HepG2 (cell line): ENCODE measurements around the gene NFKB2. TPM values are rescaled to one million over a fixed set of nuclear protein-coding genes. Genes with fewer than 3 reads are reported as not detected.
A peak's percentile ranks its signal among the peaks of the same experiment; 100 is the strongest.

ENCODE experiments used
- ELF1 ChIP-seq: sonication (generic); formaldehyde crosslinking; IDR thresholded peaks from 2 replicates; pipeline ENCODE4 v1.4.0; 2020; ENCODE audit warnings: missing genetic modification reagents
- FOSL2 ChIP-seq: sonication (generic); formaldehyde crosslinking; IDR thresholded peaks from 2 replicates; pipeline ENCODE4 v1.4.0; 2020; ENCODE audit warnings: missing genetic modification reagents
- FOXK1 ChIP-seq: sonication (generic); formaldehyde crosslinking; IDR thresholded peaks from 2 replicates; pipeline ENCODE4 v1.4.0; 2020; ENCODE audit warnings: low read depth, missing genetic modification reagents, borderline replicate concordance
- GZF1 ChIP-seq: sonication (generic); formaldehyde crosslinking; IDR thresholded peaks from 2 replicates; pipeline ENCODE4 v1.5.1; 2020; ENCODE audit warnings: mild to moderate bottlenecking, missing genetic modification reagents
- KDM5B ChIP-seq: sonication (generic); formaldehyde crosslinking; IDR thresholded peaks from 2 replicates; pipeline ENCODE4 v1.4.0; 2020; ENCODE audit warnings: missing genetic modification reagents, mild to moderate bottlenecking, borderline replicate concordance
- KLF15 ChIP-seq: sonication (generic); formaldehyde crosslinking; IDR thresholded peaks from 2 replicates; pipeline ENCODE4 v1.8.1; 2023; ENCODE audit warnings: borderline replicate concordance, mild to moderate bottlenecking, inconsistent platforms, missing genetic modification reagents, mixed read lengths
- KLF6 ChIP-seq: IDR thresholded peaks from 2 replicates; pipeline ENCODE4 v1.8.0; 2016; ENCODE audit warnings: missing biosample characterization, missing genetic modification reagents
- MED1 ChIP-seq: sonication (generic); formaldehyde crosslinking; IDR thresholded peaks from 2 replicates; pipeline ENCODE4 v1.4.0; 2020; ENCODE audit warnings: missing genetic modification reagents
- THYN1 ChIP-seq: sonication (generic); formaldehyde crosslinking; IDR thresholded peaks from 2 replicates; pipeline ENCODE4 v1.8.1; 2023; ENCODE audit warnings: low read depth, mild to moderate bottlenecking, moderate library complexity, missing genetic modification reagents, borderline replicate concordance
- ZFP36L2 ChIP-seq: sonication (generic); formaldehyde crosslinking; IDR thresholded peaks from 2 replicates; pipeline ENCODE4 v1.4.0; 2020; ENCODE audit warnings: missing genetic modification reagents
- ZFP37 ChIP-seq: sonication (generic); formaldehyde crosslinking; IDR thresholded peaks from 2 replicates; pipeline ENCODE4 v1.4.0; 2020; ENCODE audit warnings: missing genetic modification reagents, borderline replicate concordance
- ZNF350 ChIP-seq: sonication (generic); formaldehyde crosslinking; IDR thresholded peaks from 2 replicates; pipeline ENCODE4 v1.4.0; 2020; ENCODE audit warnings: mild to moderate bottlenecking, low read depth, missing genetic modification reagents, borderline replicate concordance
- ZNF550 ChIP-seq: sonication (generic); formaldehyde crosslinking; IDR thresholded peaks from 2 replicates; pipeline ENCODE4 v1.4.0; 2020; ENCODE audit warnings: mild to moderate bottlenecking, missing genetic modification reagents, borderline replicate concordance
- ZNF703 ChIP-seq: sonication (generic); formaldehyde crosslinking; IDR thresholded peaks from 2 replicates; pipeline ENCODE4 v1.5.1; 2020; ENCODE audit warnings: missing genetic modification reagents, mild to moderate bottlenecking, moderate library complexity, borderline replicate concordance
- polyA plus RNA-seq, 8 experiments: library from polyadenylated mRNA; depleted of rRNA in 3 of 8; stranded (reverse) in 7 of 8; unstranded in 1 of 8; fragments of >200 nt; fragmentation: Illumina TruSeq in 4 of 8; extraction: Trizol in 4 of 8; gene quantifications; 2 replicates each; pipeline versions ENCODE4 v1.2.1 to v1.2.3, GENCODE V29; 2011 to 2016; ENCODE audit warnings: low read depth in 4 of 8, missing spikeins in 1 of 8, mixed read lengths in 1 of 8; ENCODE audit not compliant: insufficient read depth in 1 of 8
- total RNA-seq, 5 experiments: library from RNA; depleted of rRNA; stranded (reverse); fragments of >200 nt; fragmentation: Illumina TruSeq; extraction: Trizol; gene quantifications; 2 replicates each; pipeline ENCODE4 v1.2.3, GENCODE V29; 2016; ENCODE audit warnings: low read depth in 1 of 5
- TF ChIP-seq, protein P1 (sequence below): IDR thresholded peaks from 2 replicates; pipeline ENCODE4 v1.6.1; 2016; ENCODE audit warnings: missing biosample characterization, missing genetic modification reagents, low read depth
- TF ChIP-seq, protein P2 (sequence below): sonication (generic); formaldehyde crosslinking; IDR thresholded peaks from 2 replicates; pipeline ENCODE4 v1.8.0; 2022; ENCODE audit warnings: mild to moderate bottlenecking, missing genetic modification reagents, moderate library complexity
- TF ChIP-seq, protein P3 (sequence below): sonication (generic); formaldehyde crosslinking; IDR thresholded peaks from 2 replicates; pipeline ENCODE4 v1.4.0; 2020; ENCODE audit warnings: missing genetic modification reagents, mild to moderate bottlenecking, borderline replicate concordance
- TF ChIP-seq, protein P4 (sequence below): sonication (generic); formaldehyde crosslinking; IDR thresholded peaks from 2 replicates; pipeline ENCODE4 v1.5.0; 2020; ENCODE audit warnings: missing genetic modification reagents, mild to moderate bottlenecking, borderline replicate concordance
- TF ChIP-seq, protein P5 (sequence below): sonication (generic); formaldehyde crosslinking; IDR thresholded peaks from 2 replicates; pipeline ENCODE4 v1.5.0; 2020; ENCODE audit warnings: missing genetic modification reagents
- TF ChIP-seq, protein P6 (sequence below): fragments of 450-650 bp; IDR thresholded peaks from 2 replicates; pipeline ENCODE4 v1.6.1; 2017

Gene NFKB2
- total and polyA plus RNA-seq, 2 of the 13 experiments (the other 11 are each of a cell fraction or from before 2014, with no cell fraction given), result 7.7 to 12.5 TPM

DNA sequence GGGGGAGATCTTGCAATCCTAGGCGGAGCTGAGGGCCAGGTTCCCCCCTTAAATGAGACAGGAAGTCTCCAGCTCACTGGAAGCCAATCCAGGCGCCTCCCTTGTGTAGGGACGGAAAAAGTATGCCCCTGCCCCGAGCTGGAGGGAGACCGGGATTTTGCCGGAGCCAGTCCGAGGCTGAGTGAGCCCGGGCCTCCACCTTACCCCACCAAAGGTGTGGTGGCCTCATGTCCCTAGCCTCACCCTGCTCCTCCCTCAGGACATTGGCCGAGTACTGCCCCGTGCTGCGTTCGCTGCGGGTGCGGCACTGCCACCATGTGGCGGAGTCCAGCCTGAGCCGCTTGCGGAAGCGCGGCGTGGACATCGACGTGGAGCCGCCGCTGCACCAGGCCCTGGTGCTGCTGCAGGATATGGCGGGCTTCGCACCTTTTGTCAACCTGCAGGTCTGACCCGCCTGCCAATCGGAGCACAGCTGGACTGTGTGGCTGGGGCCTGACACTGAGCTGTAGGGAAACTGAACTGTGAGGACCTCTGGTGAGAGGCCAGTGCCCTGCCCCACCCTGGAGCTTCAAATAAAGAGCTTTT, 27.1 kb downstream of the NFKB2 start (continued):
- TF ChIP-seq, protein P1, sequence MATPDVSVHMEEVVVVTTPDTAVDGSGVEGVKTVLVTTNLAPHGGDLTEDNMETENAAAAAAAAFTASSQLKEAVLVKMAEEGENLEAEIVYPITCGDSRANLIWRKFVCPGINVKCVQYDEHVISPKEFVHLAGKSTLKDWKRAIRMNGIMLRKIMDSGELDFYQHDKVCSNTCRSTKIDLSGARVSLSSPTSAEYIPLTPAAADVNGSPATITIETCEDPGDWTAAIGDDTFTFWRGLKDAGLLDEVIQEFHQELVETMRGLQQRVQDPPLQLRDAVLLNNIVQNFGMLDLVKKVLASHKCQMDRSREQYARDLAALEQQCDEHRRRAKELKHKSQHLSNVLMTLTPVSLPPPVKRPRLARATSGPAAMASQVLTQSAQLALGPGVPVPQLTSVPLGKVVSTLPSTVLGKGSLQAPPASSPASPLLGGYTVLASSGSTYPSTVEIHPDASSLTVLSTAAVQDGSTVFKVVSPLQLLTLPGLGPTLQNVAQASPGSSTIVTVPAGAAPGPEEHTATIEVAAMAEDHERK (CRISPR knock-in tag), result 0 out of 2 replicates have a peak, but pooled peaks have one; percentile 51
- TF ChIP-seq KLF6 (CRISPR knock-in tag), result peak; percentile 88
- TF ChIP-seq KDM5B (CRISPR knock-in tag), result peak; percentile 82
- TF ChIP-seq THYN1 (CRISPR knock-in tag), result no peak
- TF ChIP-seq, protein P2, sequence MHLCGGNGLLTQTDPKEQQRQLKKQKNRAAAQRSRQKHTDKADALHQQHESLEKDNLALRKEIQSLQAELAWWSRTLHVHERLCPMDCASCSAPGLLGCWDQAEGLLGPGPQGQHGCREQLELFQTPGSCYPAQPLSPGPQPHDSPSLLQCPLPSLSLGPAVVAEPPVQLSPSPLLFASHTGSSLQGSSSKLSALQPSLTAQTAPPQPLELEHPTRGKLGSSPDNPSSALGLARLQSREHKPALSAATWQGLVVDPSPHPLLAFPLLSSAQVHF (CRISPR knock-in tag), result no peak
- TF ChIP-seq, protein P3, sequence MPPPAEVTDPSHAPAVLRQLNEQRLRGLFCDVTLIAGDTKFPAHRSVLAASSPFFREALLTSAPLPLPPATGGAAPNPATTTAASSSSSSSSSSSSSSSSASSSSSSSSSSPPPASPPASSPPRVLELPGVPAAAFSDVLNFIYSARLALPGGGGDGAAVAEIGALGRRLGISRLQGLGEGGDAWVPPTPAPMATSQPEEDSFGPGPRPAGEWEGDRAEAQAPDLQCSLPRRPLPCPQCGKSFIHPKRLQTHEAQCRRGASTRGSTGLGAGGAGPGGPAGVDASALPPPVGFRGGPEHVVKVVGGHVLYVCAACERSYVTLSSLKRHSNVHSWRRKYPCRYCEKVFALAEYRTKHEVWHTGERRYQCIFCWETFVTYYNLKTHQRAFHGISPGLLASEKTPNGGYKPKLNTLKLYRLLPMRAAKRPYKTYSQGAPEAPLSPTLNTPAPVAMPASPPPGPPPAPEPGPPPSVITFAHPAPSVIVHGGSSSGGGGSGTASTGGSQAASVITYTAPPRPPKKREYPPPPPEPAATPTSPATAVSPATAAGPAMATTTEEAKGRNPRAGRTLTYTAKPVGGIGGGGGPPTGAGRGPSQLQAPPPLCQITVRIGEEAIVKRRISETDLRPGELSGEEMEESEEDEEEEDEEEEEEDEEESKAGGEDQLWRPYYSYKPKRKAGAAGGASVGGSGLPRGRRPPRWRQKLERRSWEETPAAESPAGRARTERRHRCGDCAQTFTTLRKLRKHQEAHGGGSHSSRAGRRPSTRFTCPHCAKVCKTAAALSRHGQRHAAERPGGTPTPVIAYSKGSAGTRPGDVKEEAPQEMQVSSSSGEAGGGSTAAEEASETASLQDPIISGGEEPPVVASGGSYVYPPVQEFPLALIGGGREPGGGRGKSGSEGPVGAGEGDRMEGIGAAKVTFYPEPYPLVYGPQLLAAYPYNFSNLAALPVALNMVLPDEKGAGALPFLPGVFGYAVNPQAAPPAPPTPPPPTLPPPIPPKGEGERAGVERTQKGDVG, result peak; percentile 72; the same call in 1 of the 2 replicates
- TF ChIP-seq, protein P4, sequence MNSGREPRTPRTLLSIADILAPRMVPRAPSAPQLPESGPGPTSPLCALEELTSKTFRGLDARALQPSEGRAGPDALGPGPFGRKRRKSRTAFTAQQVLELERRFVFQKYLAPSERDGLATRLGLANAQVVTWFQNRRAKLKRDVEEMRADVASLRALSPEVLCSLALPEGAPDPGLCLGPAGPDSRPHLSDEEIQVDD (CRISPR knock-in tag), result peak; percentile 89; the same call in 1 of the 2 replicates
- peak; percentile 62; the same call in 1 of the 2 replicates for TF ChIP-seq FOXK1 (CRISPR knock-in tag)
- no peak; the same call in 1 of the 2 replicates for TF ChIP-seq ZNF350
- TF ChIP-seq, protein P5, sequence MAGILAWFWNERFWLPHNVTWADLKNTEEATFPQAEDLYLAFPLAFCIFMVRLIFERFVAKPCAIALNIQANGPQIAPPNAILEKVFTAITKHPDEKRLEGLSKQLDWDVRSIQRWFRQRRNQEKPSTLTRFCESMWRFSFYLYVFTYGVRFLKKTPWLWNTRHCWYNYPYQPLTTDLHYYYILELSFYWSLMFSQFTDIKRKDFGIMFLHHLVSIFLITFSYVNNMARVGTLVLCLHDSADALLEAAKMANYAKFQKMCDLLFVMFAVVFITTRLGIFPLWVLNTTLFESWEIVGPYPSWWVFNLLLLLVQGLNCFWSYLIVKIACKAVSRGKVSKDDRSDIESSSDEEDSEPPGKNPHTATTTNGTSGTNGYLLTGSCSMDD (CRISPR knock-in tag), result 0 out of 2 replicates have a peak, but pooled peaks have one; percentile 76
- TF ChIP-seq, protein P6, sequence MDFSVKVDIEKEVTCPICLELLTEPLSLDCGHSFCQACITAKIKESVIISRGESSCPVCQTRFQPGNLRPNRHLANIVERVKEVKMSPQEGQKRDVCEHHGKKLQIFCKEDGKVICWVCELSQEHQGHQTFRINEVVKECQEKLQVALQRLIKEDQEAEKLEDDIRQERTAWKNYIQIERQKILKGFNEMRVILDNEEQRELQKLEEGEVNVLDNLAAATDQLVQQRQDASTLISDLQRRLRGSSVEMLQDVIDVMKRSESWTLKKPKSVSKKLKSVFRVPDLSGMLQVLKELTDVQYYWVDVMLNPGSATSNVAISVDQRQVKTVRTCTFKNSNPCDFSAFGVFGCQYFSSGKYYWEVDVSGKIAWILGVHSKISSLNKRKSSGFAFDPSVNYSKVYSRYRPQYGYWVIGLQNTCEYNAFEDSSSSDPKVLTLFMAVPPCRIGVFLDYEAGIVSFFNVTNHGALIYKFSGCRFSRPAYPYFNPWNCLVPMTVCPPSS, result no peak
- peak; percentile 92 for TF ChIP-seq ELF1
- TF ChIP-seq KLF15 (CRISPR knock-in tag), result 0 out of 2 replicates have a peak, but pooled peaks have one; percentile 50
- TF ChIP-seq ZFP37, result peak; percentile 83; the same call in 1 of the 2 replicates
- TF ChIP-seq ZNF703 (CRISPR knock-in tag), result no peak
- 0 out of 2 replicates have a peak, but pooled peaks have one; percentile 49 for TF ChIP-seq MED1 (CRISPR knock-in tag)
- TF ChIP-seq GZF1, result peak; percentile 62; the same call in 1 of the 2 replicates
- TF ChIP-seq ZNF550, result 0 out of 2 replicates have a peak, but pooled peaks have one; percentile 16
- peak; percentile 60 for TF ChIP-seq FOSL2 (CRISPR knock-in tag)
- no peak for TF ChIP-seq ZFP36L2
